Spinal cord (tissue), 10 donors: ENCODE data around the gene NFIX. TPM values are rescaled to one million over a fixed set of nuclear protein-coding genes. Genes with fewer than 3 reads are reported as not detected.
A peak's percentile ranks its signal among the peaks of the same experiment; 100 is the strongest.

Source experiments
- DNase-seq, 6 donors: peaks; one replicate each; pipeline versions ENCODE4 v3.0.0 to v3.0.0-alpha.2; 2013 to 2015; ENCODE audit warnings: low spot score in 6 of 6, low read depth in 4 of 6
- H3K27ac ChIP-seq: one replicate; pipeline ENCODE4 v1.5.1; 2013; ENCODE audit warnings: low read depth, low read length, control low read depth
- H3K27me3 ChIP-seq: one replicate; pipeline ENCODE4 v1.6.1; 2013; ENCODE audit warnings: low read length; ENCODE audit not compliant: control insufficient read depth, insufficient read depth
- H3K36me3 ChIP-seq: one replicate; pipeline ENCODE4 v1.6.1; 2013; ENCODE audit warnings: low read length; ENCODE audit not compliant: control insufficient read depth, insufficient read depth
- H3K4me1 ChIP-seq: one replicate; pipeline ENCODE4 v1.6.1; 2013; ENCODE audit warnings: low read length; ENCODE audit not compliant: control insufficient read depth, insufficient read depth
- H3K4me3 ChIP-seq: one replicate; pipeline ENCODE4 v1.5.1; 2013; ENCODE audit warnings: low read depth, low read length, control low read depth
- H3K9me3 ChIP-seq: one replicate; pipeline ENCODE4 v1.6.1; 2013; ENCODE audit warnings: low read length; ENCODE audit not compliant: control insufficient read depth, insufficient read depth
- WGBS: methylation state at CpG from one replicate; pipeline ENCODE4 v1.1.5; 2013; ENCODE audit warnings: missing lambda C conversion rate; ENCODE audit not compliant: insufficient coverage; 5-methylcytosine and 5-hydroxymethylcytosine counted together
- polyA plus RNA-seq, 2 donors: library from polyadenylated mRNA; unstranded; fragments of 120-200 nt; gene quantifications; one replicate each; pipeline ENCODE4 v1.2.1, GENCODE V29; 2013; ENCODE audit not compliant: insufficient read length in 2 of 2
- total RNA-seq, 2 donors: library from RNA; depleted of rRNA in 1 of 2; stranded (reverse); fragments of 120-200 nt in 1 of 2; fragments of >200 nt in 1 of 2; gene quantifications; one replicate each; pipeline versions ENCODE4 v1.2.3 to v1.2.4, GENCODE V29; 2013 to 2014
- donor health status: healthy.

The NFIX gene
- total and polyA plus RNA-seq, 4 donors = 53.3 to 198 (median 118) TPM

DNA sequence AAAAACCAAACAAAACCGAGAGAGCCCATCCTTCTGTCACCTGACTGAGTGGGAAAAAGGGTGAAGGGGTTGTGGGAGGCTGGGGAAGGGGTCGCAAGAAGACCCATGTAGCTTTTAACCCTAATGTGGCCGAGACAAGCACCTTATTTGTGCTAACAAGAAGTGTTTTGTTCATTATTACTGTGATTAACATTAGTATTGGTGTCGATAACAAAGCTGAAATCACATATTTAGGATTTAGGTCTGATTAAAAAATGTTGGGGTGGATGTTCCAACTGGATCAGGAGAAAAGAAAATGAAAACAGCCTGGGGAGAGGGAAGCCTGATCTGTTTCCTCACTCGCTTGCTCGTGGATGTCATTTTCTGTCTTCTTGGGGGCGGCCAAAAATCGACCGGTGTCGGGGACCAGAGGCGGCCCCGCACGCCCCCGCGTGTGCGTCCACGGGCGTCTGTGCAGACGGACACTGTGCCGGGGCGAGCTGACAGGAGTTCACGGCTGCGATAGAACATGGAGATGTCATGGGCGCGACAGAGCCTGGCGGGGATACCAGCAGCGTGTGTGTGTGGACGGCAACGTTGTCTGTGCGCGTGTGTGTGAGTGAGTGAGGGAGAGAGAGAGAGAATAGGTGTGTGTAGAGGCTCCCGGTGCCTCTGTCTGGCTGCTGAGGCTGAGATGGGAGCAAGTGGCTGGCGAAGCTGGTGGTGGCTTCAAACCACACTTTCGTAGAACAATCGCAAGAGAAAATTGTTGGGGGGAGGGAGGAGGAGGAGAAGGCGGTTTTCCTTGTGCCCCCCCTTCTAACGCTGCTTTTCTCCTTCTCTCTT lies 29.1 kb downstream of the NFIX start:
- Histone ChIP-seq H3K27me3 (peaks cover 56% of the 10 kb centered on the region), H3K36me3 (peaks cover 10% of the 10 kb centered on the region), H3K27ac (peak overlapping the region; percentile 96), H3K9me3 (no peaks in the 10 kb centered on the region), H3K4me1 (peaks cover 80% of the 10 kb centered on the region), H3K4me3 (peak overlapping the region; percentile 53)
- peak in 2 of 6 donors; percentile 75 to 80 for DNase-seq
- 3% methylated on average over 30 of the region's 37 CpGs for WGBS

DNA sequence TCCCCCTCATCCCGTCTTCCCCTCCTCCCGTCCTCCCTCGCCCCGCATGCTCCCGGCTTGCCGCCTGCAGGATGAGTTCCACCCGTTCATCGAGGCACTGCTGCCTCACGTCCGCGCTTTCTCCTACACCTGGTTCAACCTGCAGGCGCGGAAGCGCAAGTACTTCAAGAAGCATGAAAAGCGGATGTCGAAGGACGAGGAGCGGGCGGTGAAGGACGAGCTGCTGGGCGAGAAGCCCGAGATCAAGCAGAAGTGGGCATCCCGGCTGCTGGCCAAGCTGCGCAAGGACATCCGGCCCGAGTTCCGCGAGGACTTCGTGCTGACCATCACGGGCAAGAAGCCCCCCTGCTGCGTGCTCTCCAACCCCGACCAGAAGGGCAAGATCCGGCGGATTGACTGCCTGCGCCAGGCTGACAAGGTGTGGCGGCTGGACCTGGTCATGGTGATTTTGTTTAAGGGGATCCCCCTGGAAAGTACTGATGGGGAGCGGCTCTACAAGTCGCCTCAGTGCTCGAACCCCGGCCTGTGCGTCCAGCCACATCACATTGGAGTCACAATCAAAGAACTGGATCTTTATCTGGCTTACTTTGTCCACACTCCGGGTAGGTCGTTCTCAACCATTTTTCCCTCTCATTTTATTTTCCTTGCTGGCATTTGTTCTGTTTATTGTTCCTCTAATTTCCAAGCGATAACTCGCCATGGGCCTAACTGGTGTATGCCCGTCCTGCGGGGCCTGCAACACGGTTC lies 29.8 kb downstream of the NFIX start:
- Histone ChIP-seq H3K27ac (peak overlapping the region; percentile 96), H3K4me3 (peak overlapping the region; percentile 53), H3K27me3 (peaks cover 55% of the 10 kb centered on the region), H3K9me3 (no peaks in the 10 kb centered on the region), H3K4me1 (peaks cover 84% of the 10 kb centered on the region), H3K36me3 (peaks cover 16% of the 10 kb centered on the region)
- WGBS = 8% methylated on average over 43 of the region's 48 CpGs
- DNase-seq = peak in 2 of 6 donors; percentile 53 to 60

DNA sequence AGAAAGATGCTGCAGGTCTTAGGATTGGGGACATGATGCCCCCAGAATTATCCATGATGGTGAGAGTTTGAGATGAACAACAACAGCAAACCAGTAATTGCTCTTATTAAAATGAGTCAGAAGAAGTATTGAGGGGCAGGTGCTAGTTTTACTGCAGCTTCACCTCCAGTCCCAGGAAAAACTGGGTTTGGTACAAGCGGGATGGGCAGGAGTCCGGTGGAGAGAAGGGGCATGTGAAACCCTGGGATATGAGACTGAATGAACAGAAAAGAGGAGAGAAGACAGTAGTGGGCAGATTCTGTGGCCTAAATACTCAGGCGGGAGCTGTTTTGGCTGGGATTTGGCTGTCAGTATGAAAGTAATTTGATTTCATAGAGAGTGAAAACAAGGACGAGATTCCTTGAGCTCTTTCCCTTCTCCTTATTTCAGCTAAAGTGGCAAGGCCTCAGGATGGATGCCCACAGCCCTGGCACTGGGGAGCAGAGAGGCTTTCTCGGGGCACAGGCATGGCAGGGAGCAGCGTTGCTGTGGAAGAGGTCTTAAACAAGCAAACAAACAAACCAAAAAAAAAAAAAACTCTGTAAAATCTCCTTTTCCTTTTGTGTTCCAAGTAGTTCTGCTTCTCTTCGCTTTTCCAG lies 30.7 kb downstream of the NFIX start:
- H3K36me3 ChIP-seq = peaks cover 20% of the 10 kb centered on the region
- peak in 1 of 6 donors; percentile 62 for DNase-seq
- peak overlapping the region; percentile 53 for H3K4me3 ChIP-seq
- WGBS = 24% methylated on average over 3 of the region's 7 CpGs
- H3K27ac ChIP-seq = peak overlapping the region; percentile 96
- H3K4me1 ChIP-seq = peaks cover 80% of the 10 kb centered on the region
- no peaks in the 10 kb centered on the region for H3K9me3 ChIP-seq
- H3K27me3 ChIP-seq = peaks cover 47% of the 10 kb centered on the region

DNA sequence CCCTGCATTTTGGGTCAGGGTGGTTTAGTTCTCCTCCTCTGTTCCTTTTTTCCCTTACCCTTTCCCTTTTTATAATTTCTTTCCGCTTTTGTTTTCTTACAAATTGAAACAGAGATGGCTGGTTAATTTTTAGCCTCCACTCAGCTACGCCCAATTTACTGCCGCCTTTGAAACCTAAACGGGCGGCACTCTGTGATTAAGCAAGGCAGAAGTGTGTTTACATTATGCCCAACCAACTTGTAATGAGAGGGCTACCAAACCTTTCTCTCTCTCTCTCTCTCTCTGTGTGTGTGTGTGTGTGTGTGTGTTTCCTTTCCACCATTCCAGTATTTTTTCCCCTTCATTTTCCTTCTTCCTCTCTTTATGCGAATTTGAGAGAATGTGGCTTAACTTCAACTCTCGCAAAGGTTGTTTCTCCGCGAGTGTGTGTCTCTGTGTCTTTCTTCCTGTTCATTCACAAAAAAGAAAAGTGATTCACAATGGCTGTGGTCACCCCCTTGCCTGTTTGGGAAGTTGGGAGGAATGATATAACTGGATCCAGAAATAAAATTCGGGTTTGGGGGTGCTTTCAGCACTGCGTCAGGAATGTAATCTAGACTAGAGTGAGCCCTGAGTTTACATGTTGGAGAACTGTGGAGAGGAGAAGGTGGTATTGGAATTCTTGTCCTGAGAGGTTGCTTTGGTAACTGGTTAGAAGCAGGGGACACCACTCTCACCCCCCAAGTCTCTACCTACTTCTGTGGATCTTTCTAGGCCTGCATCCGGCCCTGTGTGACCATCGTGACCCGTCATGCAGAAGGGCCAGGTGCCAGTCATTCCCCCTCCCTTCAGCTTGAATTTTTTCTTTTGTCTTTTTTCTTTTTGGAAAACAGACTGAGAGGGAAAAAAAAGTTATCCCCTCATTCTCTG lies 31.4 kb downstream of the NFIX start:
- peak in 1 of 6 donors; percentile 55 for DNase-seq
- Histone ChIP-seq H3K36me3 (peaks cover 20% of the 10 kb centered on the region), H3K9me3 (no peaks in the 10 kb centered on the region), H3K27ac (peak overlapping the region; percentile 96), H3K27me3 (peaks cover 43% of the 10 kb centered on the region), H3K4me1 (peaks cover 80% of the 10 kb centered on the region), H3K4me3 (peak overlapping the region; percentile 53)
- 35% methylated on average over 8 of the region's 14 CpGs for WGBS

DNA sequence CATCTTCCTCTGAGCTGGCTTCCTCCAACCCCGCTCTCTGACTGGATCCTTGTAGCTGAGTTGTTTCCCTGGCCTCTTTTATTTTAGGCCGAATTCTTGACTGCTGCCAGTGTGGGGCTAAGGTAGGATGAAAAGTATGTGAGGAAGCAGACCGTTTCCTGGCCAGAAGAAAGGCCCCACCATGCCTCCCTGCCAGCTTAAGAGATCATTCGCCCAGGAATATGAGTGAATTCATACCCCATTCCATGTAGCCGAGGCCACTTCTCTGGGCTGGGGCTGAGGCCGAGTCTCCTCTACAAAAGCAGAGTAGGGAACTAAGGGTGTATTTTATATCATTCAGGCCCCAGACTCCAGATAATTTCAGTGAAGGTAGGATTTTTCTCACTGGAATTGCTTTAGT lies 32.3 kb downstream of the NFIX start:
- Histone ChIP-seq H3K27me3 (peaks cover 36% of the 10 kb centered on the region), H3K4me1 (peaks cover 80% of the 10 kb centered on the region), H3K4me3 (no peak overlapping the region), H3K27ac (peak overlapping the region; percentile 96), H3K36me3 (peaks cover 20% of the 10 kb centered on the region), H3K9me3 (no peaks in the 10 kb centered on the region)
- WGBS = 33% methylated on average over 1 of the region's 6 CpGs
- peak in 1 of 6 donors; percentile 28 for DNase-seq

DNA sequence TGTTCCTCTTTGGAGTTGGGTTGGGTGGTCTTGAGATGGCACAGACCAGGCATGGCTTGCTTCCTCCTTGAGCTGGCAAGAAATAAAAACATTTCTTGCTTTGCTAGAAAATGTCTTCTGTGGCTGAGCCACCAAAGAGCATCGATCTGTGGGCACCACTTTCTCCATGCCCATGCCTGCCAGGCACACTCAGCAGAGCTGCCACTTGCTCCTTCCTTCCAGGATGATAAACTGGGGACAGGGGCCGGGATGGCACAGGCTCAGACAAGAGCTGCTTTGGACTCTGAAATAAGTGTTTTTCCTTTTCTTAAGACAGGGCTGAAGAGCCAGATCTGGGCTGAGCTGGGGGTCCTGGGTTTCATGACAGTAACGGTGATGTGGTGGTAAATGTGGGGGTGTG lies 32.8 kb downstream of the NFIX start:
- Histone ChIP-seq H3K9me3 (no peaks in the 10 kb centered on the region), H3K36me3 (peaks cover 22% of the 10 kb centered on the region), H3K27ac (peak overlapping the region; percentile 96), H3K4me3 (no peak overlapping the region), H3K27me3 (peaks cover 33% of the 10 kb centered on the region), H3K4me1 (peaks cover 80% of the 10 kb centered on the region)
- WGBS = 56% methylated on average over 3 of the region's 3 CpGs
- DNase-seq = peak in 1 of 6 donors; percentile 45

DNA sequence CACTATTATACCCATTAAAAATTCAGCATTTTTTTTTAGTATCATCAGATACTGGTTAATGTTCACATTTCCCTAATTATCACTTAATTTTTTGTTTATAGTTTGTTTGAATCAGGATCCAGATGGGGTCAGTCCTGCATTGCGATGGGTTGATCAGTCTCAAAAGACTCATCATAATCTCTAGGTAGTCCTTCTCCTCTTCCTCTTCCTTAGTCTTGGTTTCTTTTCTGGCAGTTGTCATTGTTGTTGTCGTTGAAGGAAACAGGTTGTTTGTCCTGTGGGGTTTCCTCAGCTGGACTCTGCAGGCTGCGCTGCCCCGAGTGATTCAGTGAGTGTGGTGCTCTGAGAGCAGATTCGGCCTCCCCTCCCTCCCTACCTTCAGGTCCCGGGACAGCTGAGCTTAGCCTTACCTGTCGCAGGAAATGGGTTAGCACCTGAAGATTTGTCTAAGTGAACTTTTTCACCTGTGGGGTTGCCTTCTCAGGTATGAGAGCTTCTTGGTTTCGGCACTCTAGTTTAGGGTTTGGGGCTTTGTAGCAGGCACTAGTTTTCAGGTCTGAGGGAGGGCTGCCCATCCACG lies 34.1 kb downstream of the NFIX start:
- peaks cover 23% of the 10 kb centered on the region for H3K27me3 ChIP-seq
- peak in 1 of 6 donors; percentile 22 for DNase-seq
- H3K27ac ChIP-seq = peak overlapping the region; percentile 87
- H3K4me3 ChIP-seq = peak overlapping the region; percentile 7
- no peaks in the 10 kb centered on the region for H3K9me3 ChIP-seq
- peaks cover 27% of the 10 kb centered on the region for H3K36me3 ChIP-seq
- H3K4me1 ChIP-seq = peaks cover 85% of the 10 kb centered on the region
- WGBS = 61% methylated on average over 3 of the region's 9 CpGs

DNA sequence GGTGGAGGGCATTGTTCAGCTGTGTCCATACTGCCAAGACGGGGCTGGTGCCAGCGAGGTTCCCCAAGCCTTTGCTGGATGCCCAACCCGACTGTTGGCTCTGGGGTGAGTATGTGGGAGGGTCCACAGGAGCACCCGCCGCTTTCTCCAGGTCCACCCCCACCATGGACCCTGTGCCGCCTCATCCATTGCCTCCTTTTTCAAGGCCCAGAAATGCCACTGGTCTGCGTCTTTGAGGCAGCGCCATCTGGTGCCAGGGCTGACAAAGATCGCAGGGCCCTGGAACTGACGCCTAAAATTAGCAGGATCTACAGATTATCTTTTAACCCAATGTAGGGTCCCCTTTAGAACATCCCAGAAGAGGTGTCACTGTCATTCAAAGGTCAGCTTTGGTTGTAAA lies 34.6 kb downstream of the NFIX start:
- WGBS = 17% methylated on average over 10 of the region's 10 CpGs
- Histone ChIP-seq H3K4me3 (peak overlapping the region; percentile 7), H3K36me3 (peaks cover 25% of the 10 kb centered on the region), H3K27ac (peak overlapping the region; percentile 87), H3K27me3 (peaks cover 18% of the 10 kb centered on the region), H3K4me1 (peaks cover 84% of the 10 kb centered on the region), H3K9me3 (no peaks in the 10 kb centered on the region)
- DNase-seq = peak in 1 of 6 donors; percentile 83
